Panc1 (cell line): ENCODE data around the gene PLEKHA8. TPM values are rescaled to one million over a fixed set of nuclear protein-coding genes. Genes with fewer than 3 reads are reported as not detected.

Source experiments
- ATAC-seq: fragments of 200-7000 bp; cut with Tn5 transposase; 2 replicates; pipeline ENCODE4 v1.9.1; 2020; ENCODE audit warnings: mild to moderate bottlenecking, moderate library complexity
- BruUV-seq: library from RNA; stranded (reverse); fragments of 400-500 nt; replicated peaks from 2 replicates; lab custom pipeline; 2021; lab: Mats Ljungman, UMichigan
- CTCF ChIA-PET: fragments of 300-600 bp; sonication (Branson Sonifier 250); formaldehyde crosslinking; loops from one replicate; lab custom pipeline; 2022; ENCODE audit warnings: antibody characterized with exemption; lab: Charles Lee
- POLR2A ChIA-PET: fragments of 300-600 bp; sonication (Branson Sonifier 250); formaldehyde crosslinking; loops from one replicate; lab custom pipeline; 2022; ENCODE audit warnings: antibody characterized with exemption; lab: Charles Lee
- DNase-seq: peaks from one replicate; pipeline ENCODE4 v3.0.0-alpha.2; 2010; ENCODE audit warnings: low read depth, low spot score
- H3K27ac ChIP-seq: 2 replicates; pipeline ENCODE4 v1.5.1; 2011; ENCODE audit warnings: mild to moderate bottlenecking, low read length, inconsistent platforms
- H3K27me3 ChIP-seq: fragments of 200-500 bp; sonication (Bioruptor generic); 2 replicates; pipeline ENCODE4 v1.6.0; 2014; ENCODE audit warnings: low read length, inconsistent platforms; ENCODE audit not compliant: control insufficient read depth, insufficient read depth
- H3K36me3 ChIP-seq: fragments of 200-500 bp; sonication (Bioruptor generic); 2 replicates; pipeline ENCODE4 v1.5.1; 2014; ENCODE audit warnings: inconsistent platforms, mild to moderate bottlenecking, low read length, moderate library complexity; ENCODE audit not compliant: control insufficient read depth, insufficient read depth
- H3K4me1 ChIP-seq: 2 replicates; pipeline ENCODE4 v1.5.1; 2011; ENCODE audit warnings: inconsistent platforms, mild to moderate bottlenecking, low read length, moderate library complexity; ENCODE audit not compliant: control insufficient read depth, insufficient read depth
- H3K4me3 ChIP-seq, 2 experiments: 2 replicates each; pipeline ENCODE4 v1.5.1; 2011 to 2012; ENCODE audit warnings: low read depth in 2 of 2, low read length in 2 of 2, mild to moderate bottlenecking in 2 of 2, inconsistent platforms in 1 of 2, moderate library complexity in 1 of 2
- H3K9me3 ChIP-seq: fragments of 200-500 bp; sonication (Bioruptor generic); 2 replicates; pipeline ENCODE4 v1.5.1; 2014; ENCODE audit warnings: low read depth, mild to moderate bottlenecking, inconsistent platforms, low read length, moderate library complexity; ENCODE audit not compliant: control insufficient read depth, insufficient read depth
- CTCF ChIP-seq: fragments of 450-650 bp; IDR thresholded peaks from 2 replicates; pipeline ENCODE4 v1.5.1; 2017; ENCODE audit warnings: mild to moderate bottlenecking
- POLR2AphosphoS5 ChIP-seq: IDR thresholded peaks from 2 replicates; pipeline ENCODE4 v1.6.1; 2012; ENCODE audit warnings: mild to moderate bottlenecking, low read depth, low read length, moderate library complexity
- REST ChIP-seq, 2 experiments: IDR thresholded peaks; 2 replicates each; pipeline ENCODE4 v1.6.1; 2011 to 2012; ENCODE audit warnings: low read depth in 2 of 2, control low read depth in 1 of 2, low read length in 1 of 2, mild to moderate bottlenecking in 1 of 2, moderate library complexity in 1 of 2; ENCODE audit not compliant: insufficient read depth in 1 of 2
- SIN3A ChIP-seq: IDR thresholded peaks from 2 replicates; pipeline ENCODE4 v1.6.1; 2012; ENCODE audit warnings: low read depth, mild to moderate bottlenecking, low read length, moderate library complexity, borderline replicate concordance; ENCODE audit not compliant: insufficient read depth
- TCF7L2 ChIP-seq: IDR thresholded peaks from 2 replicates; pipeline ENCODE4 v1.6.1; 2011; ENCODE audit warnings: mild to moderate bottlenecking, low read depth, low read length, inconsistent platforms
- in situ Hi-C: cut with HindIII; loops from 2 replicates; pipeline ENCODE4 v1.10.0; 2016; ENCODE audit warnings: low sequenced_read_pairs, low pct_unique_long_range_greater_than_20kb
- intact Hi-C: fragments of 100-400 bp; cut with micrococcal nuclease; formaldehyde crosslinking; loops from one replicate; pipeline ENCODE4 v1.10.0; 2022; ENCODE audit not compliant: unreplicated experiment
- total RNA-seq: library from RNA; stranded (reverse); gene quantifications from one replicate; pipeline ENCODE4 v1.2.1, GENCODE V29; 2021; ENCODE audit not compliant: unreplicated experiment

The PLEKHA8 gene
- total RNA-seq, 1 experiment from 2014 or later = 20.7 TPM

- no peak overlapping the region for H3K4me3 ChIP-seq
Observed at GRCh38 chr7:30010021-30010420, 18.2 kb upstream of the PLEKHA8 start.

GRCh38 chr7:30012757-30013156 is 15.5 kb upstream of the PLEKHA8 start:
- H3K36me3 ChIP-seq = 0 out of 2 replicates have a peak, but pooled peaks cover 4% of the 10 kb centered on the region
- CTCF ChIA-PET = no interaction called here
- intact Hi-C loops = no loop called here

More at GRCh38 chr7:30010021-30010420, 18.2 kb upstream of the PLEKHA8 start:
- TF ChIP-seq POLR2AphosphoS5 (no peak), CTCF (no peak), TCF7L2 (no peak), SIN3A (no peak), REST (IDR thresholded peaks at IDR 0.05; ENCODE audit: insufficient read depth in 1 of 2, low read depth in 2 of 2, low read length in 1 of 2) (no peak)
- no peak for DNase-seq
- 0 out of 2 replicates have a peak, but pooled peaks cover 4% of the 10 kb centered on the region for H3K36me3 ChIP-seq
- no peaks in the 10 kb centered on the region for H3K27me3 ChIP-seq
- ChIA-PET CTCF (no interaction called here), POLR2A (interaction anchor here (0.6 kb wide), 1 partner anchor 17 kb away, joined by 10 read pairs; no protein-coding TSS in a partner anchor)
- no peak for ATAC-seq
- no peaks in the 10 kb centered on the region for H3K4me1 ChIP-seq
- H3K27ac ChIP-seq = no peak overlapping the region
- in situ Hi-C loops (no loop called here), intact Hi-C loops (no loop called here)
- no peaks in the 10 kb centered on the region for H3K9me3 ChIP-seq
- BruUV-seq = no TSS peak

More at GRCh38 chr7:30012757-30013156, 15.5 kb upstream of the PLEKHA8 start:
- DNase-seq (no peak), ATAC-seq (no peak)
- Histone ChIP-seq H3K27me3 (no peaks in the 10 kb centered on the region), H3K4me3 (no peak overlapping the region), H3K9me3 (no peaks in the 10 kb centered on the region), H3K27ac (no peak overlapping the region), H3K4me1 (no peaks in the 10 kb centered on the region)
- TF ChIP-seq CTCF (no peak), REST (IDR thresholded peaks at IDR 0.05; ENCODE audit: insufficient read depth in 1 of 2, low read depth in 2 of 2, low read length in 1 of 2) (no peak), TCF7L2 (no peak), SIN3A (no peak), POLR2AphosphoS5 (no peak)
- in situ Hi-C loops = no loop called here
- BruUV-seq = no TSS peak
- POLR2A ChIA-PET = no interaction called here
